Gastrocnemius medialis (tissue), 4 donors: ENCODE results near the gene ARL6IP1. TPM values are rescaled to one million over a fixed set of nuclear protein-coding genes. Genes with fewer than 3 reads are reported as not detected.

Experiments
- ATAC-seq, 2 donors: fragments of 150-250 bp; one replicate each; pipeline ENCODE4 v1.9.1; 2016
- DNase-seq, 2 donors: peaks; one replicate each; pipeline ENCODE4 v3.0.0-alpha.2; 2019
- H3K27ac ChIP-seq, 4 donors: fragments of 200-600 bp; sonication (generic); 1 replicate in 1 of 4; 2 replicates in 3 of 4; pipeline ENCODE4 v1.5.1; 2016 to 2018; ENCODE audit warnings: mild to moderate bottlenecking in 2 of 4, moderate library complexity in 1 of 4
- H3K27me3 ChIP-seq, 3 donors: fragments of 200-600 bp; sonication (generic) in 2 of 3; 1 replicate in 1 of 3; 2 replicates in 2 of 3; pipeline versions ENCODE4 v1.5.1 to v1.6.0; 2016 to 2019; ENCODE audit warnings: mild to moderate bottlenecking in 1 of 3, moderate library complexity in 1 of 3
- H3K36me3 ChIP-seq, 2 donors: fragments of 200-600 bp; sonication (generic) in 1 of 2; one replicate each; pipeline ENCODE4 v1.5.1; 2017 to 2018
- H3K4me1 ChIP-seq, 2 donors: fragments of 200-600 bp; sonication (generic) in 1 of 2; one replicate each; pipeline ENCODE4 v1.5.1; 2016 to 2017; ENCODE audit warnings: mild to moderate bottlenecking in 2 of 2
- H3K4me3 ChIP-seq, 4 donors: fragments of 200-600 bp; sonication (generic) in 3 of 4; 1 replicate in 1 of 4; 2 replicates in 3 of 4; pipeline ENCODE4 v1.5.1; 2016 to 2019; ENCODE audit warnings: mild to moderate bottlenecking in 2 of 4
- H3K9me3 ChIP-seq, 3 donors: fragments of 200-600 bp; sonication (generic) in 2 of 3; 1 replicate in 1 of 3; 2 replicates in 2 of 3; pipeline ENCODE4 v1.5.1; 2016 to 2019
- POLR2A ChIP-seq, 2 donors: fragments of 450-650 bp; IDR thresholded peaks; one replicate each; pipeline ENCODE4 v1.6.1; 2017; ENCODE audit warnings: antibody characterized with exemption in 2 of 2, mild to moderate bottlenecking in 2 of 2, moderate library complexity in 2 of 2
- in situ Hi-C, 4 donors: fragments of 200-750 bp; cut with MboI; loops; one replicate each; pipeline versions ENCODE4 v1.15.0 to v1.8.0; 2017; ENCODE audit warnings: low sequenced_read_pairs in 4 of 4
- intact Hi-C: fragments of 100-400 bp; cut with DNase I; formaldehyde crosslinking; loops from one replicate; pipeline ENCODE4 v1.15.1; 2023; ENCODE audit warnings: low total_unique reads
- total RNA-seq, 4 donors: library from RNA; depleted of rRNA; stranded (reverse); fragments of >200 nt; gene quantifications; one replicate each; pipeline versions ENCODE4 v1.1.0 to v1.2.3, GENCODE V29; 2016
- TF ChIP-seq, protein P1 (sequence below), 5 experiments: fragments of 450-650 bp in 3 of 5; fragments of 200-600 bp in 2 of 5; sonication (generic) in 2 of 5; IDR thresholded peaks in 4 of 5; conservative IDR thresholded peaks in 1 of 5; 1 replicate in 4 of 5; 2 replicates in 1 of 5; pipeline ENCODE4 v1.5.1; 2016 to 2019; ENCODE audit warnings: antibody characterized with exemption in 5 of 5, mild to moderate bottlenecking in 3 of 5, moderate library complexity in 3 of 5

ARL6IP1 gene
- total RNA-seq, 4 donors from 2014 or later = 25.2 to 40.5 (median 37.5) TPM

DNA sequence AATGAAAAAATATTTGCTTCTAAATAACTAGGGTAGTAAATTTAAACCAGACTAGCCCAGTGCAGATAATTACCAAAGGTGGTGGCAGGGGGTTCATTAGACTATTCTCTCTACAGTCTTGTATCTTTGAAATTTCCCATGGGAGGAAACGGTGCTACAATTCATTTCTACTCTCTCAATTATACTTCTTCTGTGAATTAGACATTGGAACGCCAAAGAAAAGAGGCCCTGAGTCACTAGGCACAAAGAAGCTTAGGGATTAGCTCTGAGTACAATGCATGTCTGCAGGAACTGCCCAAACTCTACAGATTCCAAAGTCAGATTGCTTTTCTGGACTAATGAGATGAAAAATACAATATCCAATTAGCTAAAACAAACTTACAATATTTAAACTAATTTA, 30.7 kb upstream of the ARL6IP1 start:
- in situ Hi-C loops = no loop called here
- H3K27me3 ChIP-seq = no peaks in the 10 kb centered on the region
- no peak for ATAC-seq
- TF ChIP-seq, protein P1, sequence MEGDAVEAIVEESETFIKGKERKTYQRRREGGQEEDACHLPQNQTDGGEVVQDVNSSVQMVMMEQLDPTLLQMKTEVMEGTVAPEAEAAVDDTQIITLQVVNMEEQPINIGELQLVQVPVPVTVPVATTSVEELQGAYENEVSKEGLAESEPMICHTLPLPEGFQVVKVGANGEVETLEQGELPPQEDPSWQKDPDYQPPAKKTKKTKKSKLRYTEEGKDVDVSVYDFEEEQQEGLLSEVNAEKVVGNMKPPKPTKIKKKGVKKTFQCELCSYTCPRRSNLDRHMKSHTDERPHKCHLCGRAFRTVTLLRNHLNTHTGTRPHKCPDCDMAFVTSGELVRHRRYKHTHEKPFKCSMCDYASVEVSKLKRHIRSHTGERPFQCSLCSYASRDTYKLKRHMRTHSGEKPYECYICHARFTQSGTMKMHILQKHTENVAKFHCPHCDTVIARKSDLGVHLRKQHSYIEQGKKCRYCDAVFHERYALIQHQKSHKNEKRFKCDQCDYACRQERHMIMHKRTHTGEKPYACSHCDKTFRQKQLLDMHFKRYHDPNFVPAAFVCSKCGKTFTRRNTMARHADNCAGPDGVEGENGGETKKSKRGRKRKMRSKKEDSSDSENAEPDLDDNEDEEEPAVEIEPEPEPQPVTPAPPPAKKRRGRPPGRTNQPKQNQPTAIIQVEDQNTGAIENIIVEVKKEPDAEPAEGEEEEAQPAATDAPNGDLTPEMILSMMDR (IDR thresholded peaks at IDR 0.05 in 4 of 5, conservative IDR thresholded peaks at IDR 0.05 in 1 of 5) = no peak
- no peak for TF ChIP-seq POLR2A (IDR thresholded peaks at IDR 0.05)
- no peaks in the 10 kb centered on the region for H3K4me1 ChIP-seq
- peaks cover 23 to 99% of the 10 kb centered on the region in 2 donors for H3K36me3 ChIP-seq
- H3K27ac ChIP-seq = no peak overlapping the region
- no peak for DNase-seq
- H3K9me3 ChIP-seq = no peaks in the 10 kb centered on the region
- intact Hi-C loops = no loop called here
- H3K4me3 ChIP-seq = no peak overlapping the region

GRCh38 chr16:18829251-18829650, 27.9 kb upstream of the ARL6IP1 start:
- DNase-seq = no peak
- Histone ChIP-seq H3K27ac (no peak overlapping the region), H3K27me3 (no peaks in the 10 kb centered on the region), H3K9me3 (no peaks in the 10 kb centered on the region), H3K36me3 (peaks cover 19 to 75% of the 10 kb centered on the region in 2 donors), H3K4me1 (no peaks in the 10 kb centered on the region), H3K4me3 (no peak overlapping the region)
- in situ Hi-C loops (no loop called here), intact Hi-C loops (no loop called here)
- no peak for ATAC-seq
- TF ChIP-seq, protein P1 (IDR thresholded peaks at IDR 0.05 in 4 of 5, conservative IDR thresholded peaks at IDR 0.05 in 1 of 5) = no peak
- no peak for TF ChIP-seq POLR2A (IDR thresholded peaks at IDR 0.05)

- Histone ChIP-seq H3K27me3 (no peaks in the 10 kb centered on the region), H3K36me3 (peaks cover 17 to 61% of the 10 kb centered on the region in 2 donors), H3K27ac (no peak overlapping the region), H3K4me3 (no peak overlapping the region), H3K4me1 (no peaks in the 10 kb centered on the region), H3K9me3 (no peaks in the 10 kb centered on the region)
- in situ Hi-C loops (no loop called here), intact Hi-C loops (no loop called here)
- DNase-seq (no peak), ATAC-seq (no peak)
- TF ChIP-seq POLR2A (IDR thresholded peaks at IDR 0.05) = no peak
- TF ChIP-seq, protein P1 (IDR thresholded peaks at IDR 0.05 in 4 of 5, conservative IDR thresholded peaks at IDR 0.05 in 1 of 5) = no peak
These were observed 26.5 kb upstream of the ARL6IP1 start for GRCh38 chr16:18827890-18828289.

DNA sequence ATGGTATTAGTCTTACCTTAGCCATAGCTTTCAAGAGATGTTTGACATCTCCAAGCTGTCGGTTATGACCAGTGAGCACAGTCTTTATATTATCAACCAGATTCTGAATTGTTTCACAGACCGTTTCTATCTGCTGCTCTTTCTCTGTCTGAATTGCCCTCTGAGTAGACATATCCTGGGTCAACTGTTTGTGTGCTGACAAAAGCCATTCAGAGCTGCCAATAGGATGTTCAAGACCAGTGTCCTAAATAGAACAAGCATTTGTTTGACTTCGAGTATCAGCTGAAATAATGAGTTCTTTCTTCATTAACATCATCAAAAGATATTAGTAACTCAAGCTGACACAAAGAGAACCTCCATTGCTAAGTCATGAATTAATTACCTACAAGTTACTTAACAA, 14.9 kb upstream of the ARL6IP1 start:
- Histone ChIP-seq H3K4me3 (no peak overlapping the region), H3K27ac (peak overlapping the region; percentile 63 to 71 (median 65)), H3K27me3 (no peaks in the 10 kb centered on the region), H3K4me1 (peaks cover 30 to 31% of the 10 kb centered on the region in 2 donors), H3K36me3 (peaks cover 2 to 88% of the 10 kb centered on the region in 2 donors), H3K9me3 (no peaks in the 10 kb centered on the region)
- in situ Hi-C loops = no loop called here
- intact Hi-C loops = loop anchor here (5.0 kb wide), 1 partner anchor 36 kb away; no protein-coding TSS in a partner anchor
- TF ChIP-seq, protein P1 (IDR thresholded peaks at IDR 0.05 in 4 of 5, conservative IDR thresholded peaks at IDR 0.05 in 1 of 5) = no peak
- no peak for TF ChIP-seq POLR2A (IDR thresholded peaks at IDR 0.05)
- DNase-seq (no peak), ATAC-seq (no peak)

- in situ Hi-C loops = no loop called here
These were observed 10.6 kb upstream of the ARL6IP1 start for GRCh38 chr16:18811925-18812324.

More at GRCh38 chr16:18811925-18812324, 10.6 kb upstream of the ARL6IP1 start:
- DNase-seq (peak; percentile 57 to 68), ATAC-seq (peak; percentile 97 to 98)
- intact Hi-C loops = no loop called here
- no peaks in the 10 kb centered on the region for H3K27me3 ChIP-seq
- H3K36me3 ChIP-seq = peaks cover 4 to 95% of the 10 kb centered on the region in 2 donors
- no peaks in the 10 kb centered on the region for H3K9me3 ChIP-seq
- TF ChIP-seq, protein P1 (IDR thresholded peaks at IDR 0.05 in 4 of 5, conservative IDR thresholded peaks at IDR 0.05 in 1 of 5) = no peak
- TF ChIP-seq POLR2A (IDR thresholded peaks at IDR 0.05) = no peak
- peaks cover 21 to 25% of the 10 kb centered on the region in 2 donors for H3K4me1 ChIP-seq
- H3K4me3 ChIP-seq = no peak overlapping the region
- H3K27ac ChIP-seq = peak overlapping the region; percentile 70 to 83 (median 80)
